Bronchial epithelial cell (primary cell): ENCODE data around the gene WDFY4. TPM values are rescaled to one million over a fixed set of nuclear protein-coding genes. Genes with fewer than 3 reads are reported as not detected.

Experiments used
- DNase-seq: peaks from one replicate; pipeline ENCODE4 v3.0.0-alpha.2; 2010; ENCODE audit warnings: low read depth
- FAIRE-seq: peaks from 2 replicates; lab custom pipeline; 2011; peaks lifted over from hg19 to GRCh38; lab: Jason Lieb, UNC
- H3K27me3 ChIP-seq: 2 replicates; pipeline ENCODE4 v1.5.1; 2011; ENCODE audit warnings: low read length; ENCODE audit not compliant: control insufficient read depth, insufficient read depth
- H3K36me3 ChIP-seq: 2 replicates; pipeline ENCODE4 v1.5.1; 2011; ENCODE audit warnings: low read length; ENCODE audit not compliant: control insufficient read depth, insufficient read depth
- H3K4me3 ChIP-seq: 2 replicates; pipeline ENCODE4 v1.5.1; 2011; ENCODE audit warnings: mild to moderate bottlenecking, low read depth, low read length, control low read depth
- CTCF ChIP-seq: IDR thresholded peaks from 2 replicates; pipeline ENCODE4 v1.5.1; 2011; ENCODE audit warnings: mild to moderate bottlenecking, moderate library complexity, low read length, control low read depth, inconsistent platforms; ENCODE audit not compliant: insufficient read depth, severe bottlenecking
- total RNA-seq: library from RNA; depleted of rRNA; stranded (reverse); fragments of >200 nt; gene quantifications from 2 replicates; pipeline ENCODE4 v1.2.1, GENCODE V29; 2014

WDFY4 gene
- total RNA-seq, 1 donor from 2014 or later = under 0.01 TPM

DNA sequence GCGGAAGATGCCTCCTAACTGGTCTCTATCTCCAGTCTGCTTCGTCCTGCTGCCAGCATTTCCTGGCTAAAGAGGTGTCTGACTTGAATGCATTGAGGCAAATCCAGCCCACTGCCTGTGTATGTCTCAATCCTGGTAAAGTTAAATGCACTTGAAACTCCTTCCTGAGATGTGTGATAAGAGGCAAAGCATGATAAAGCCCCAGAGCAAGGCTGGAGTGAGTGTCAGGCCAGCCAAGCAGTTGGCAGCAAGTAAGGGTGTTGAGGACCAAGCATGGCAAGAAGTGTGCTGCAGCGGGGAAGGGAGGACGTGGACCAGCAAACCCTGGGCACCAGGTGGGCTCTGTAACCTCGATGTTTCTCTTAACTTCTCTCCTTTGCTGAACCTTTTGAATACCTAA is 225.9 kb downstream of the WDFY4 start:
- no peak overlapping the region for H3K4me3 ChIP-seq
- H3K36me3 ChIP-seq = no peaks in the 10 kb centered on the region
- no peak for FAIRE-seq
- no peak for DNase-seq
- TF ChIP-seq CTCF = no peak
- H3K27me3 ChIP-seq = no peaks in the 10 kb centered on the region

GRCh38 chr10:48913674-48914073 is 229.0 kb downstream of the WDFY4 start:
- Histone ChIP-seq H3K27me3 (no peaks in the 10 kb centered on the region), H3K36me3 (no peaks in the 10 kb centered on the region), H3K4me3 (no peak overlapping the region)
- no peak for FAIRE-seq
- DNase-seq = no peak
- TF ChIP-seq CTCF = no peak

- no peak for DNase-seq
- TF ChIP-seq CTCF = no peak
- no peak for FAIRE-seq
- Histone ChIP-seq H3K36me3 (no peaks in the 10 kb centered on the region), H3K4me3 (no peak overlapping the region), H3K27me3 (no peaks in the 10 kb centered on the region)
These were observed 239.1 kb downstream of the WDFY4 start for GRCh38 chr10:48923748-48924147.

DNA sequence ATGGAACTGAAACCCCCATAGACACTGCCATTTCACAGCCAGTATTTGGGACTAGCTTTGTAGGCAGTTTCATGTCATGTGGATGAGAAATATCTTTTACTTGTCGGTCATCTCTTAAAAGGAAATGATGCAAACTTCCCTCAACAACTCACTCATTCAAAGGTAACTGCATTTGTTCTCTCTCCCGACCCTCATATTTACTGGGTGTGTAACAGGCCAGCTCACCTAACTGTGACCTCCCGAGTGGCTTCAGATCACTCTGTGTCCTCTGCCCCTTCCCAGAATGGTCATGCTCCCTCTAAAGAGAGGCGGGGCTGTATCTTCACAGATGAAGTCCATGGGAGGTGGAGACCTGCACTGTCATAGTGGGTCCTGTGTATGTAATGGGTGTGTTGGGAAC is 240.3 kb downstream of the WDFY4 start:
- no peak for TF ChIP-seq CTCF
- no peaks in the 10 kb centered on the region for H3K36me3 ChIP-seq
- FAIRE-seq (no peak), DNase-seq (no peak)
- no peaks in the 10 kb centered on the region for H3K27me3 ChIP-seq
- H3K4me3 ChIP-seq = no peak overlapping the region

DNA sequence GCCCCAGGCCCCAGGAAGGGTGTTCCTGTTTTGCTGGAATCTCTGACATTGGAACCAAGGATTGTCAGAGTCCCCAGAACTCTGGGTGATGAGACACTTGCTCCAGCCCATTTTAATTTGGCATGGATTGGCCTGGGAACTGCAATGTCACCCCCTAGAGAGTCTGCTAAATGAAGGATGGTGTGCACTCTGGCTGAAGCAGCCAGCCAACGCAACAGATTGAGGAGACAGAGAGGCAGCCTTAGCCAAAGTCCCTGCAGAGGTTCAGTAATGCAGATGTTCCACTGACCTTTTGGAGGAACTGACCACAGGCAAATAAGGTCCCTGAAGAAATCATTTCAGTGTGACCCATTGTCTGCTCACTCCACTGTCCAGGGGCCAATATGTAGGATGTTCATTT is 241.6 kb downstream of the WDFY4 start:
- no peak for TF ChIP-seq CTCF
- DNase-seq (no peak), FAIRE-seq (no peak)
- Histone ChIP-seq H3K27me3 (no peaks in the 10 kb centered on the region), H3K36me3 (no peaks in the 10 kb centered on the region), H3K4me3 (no peak overlapping the region)

DNA sequence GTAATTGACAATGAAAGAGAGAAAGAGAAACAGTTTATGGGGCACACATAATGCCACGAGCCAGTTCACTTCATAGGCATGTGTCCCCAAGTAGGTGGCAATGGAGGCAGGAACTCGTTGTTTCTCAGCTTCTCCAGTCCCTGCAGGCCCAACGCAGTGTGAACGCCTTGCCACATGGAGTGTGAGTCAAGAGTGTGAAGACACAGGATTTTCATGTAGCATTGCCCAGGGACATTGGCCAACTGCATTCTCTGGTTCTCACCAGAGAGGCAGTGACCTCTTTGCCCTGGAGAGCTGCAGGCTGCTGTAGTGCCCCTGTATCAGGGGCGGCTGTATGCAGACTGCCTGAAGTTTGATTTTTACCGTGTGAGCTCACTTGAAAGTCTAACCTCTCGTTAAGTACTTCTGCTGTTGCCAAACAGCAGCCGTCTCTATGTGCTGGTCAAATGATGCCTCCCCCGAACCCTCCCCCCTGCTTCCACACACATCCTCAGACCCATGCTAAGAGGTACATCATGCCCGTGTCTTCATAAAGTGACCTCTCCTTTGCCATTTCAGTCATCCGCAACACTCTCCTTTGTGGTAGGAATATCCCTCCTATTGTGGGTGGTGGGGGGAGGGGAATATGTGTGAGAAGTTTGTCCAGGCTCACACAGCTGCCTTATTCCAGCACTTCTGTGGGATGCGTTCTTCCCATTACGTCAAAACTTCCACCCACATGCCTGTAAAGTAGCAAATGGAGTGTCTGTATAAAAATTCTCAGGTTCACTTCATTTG is 242.3 kb downstream of the WDFY4 start:
- TF ChIP-seq CTCF = no peak
- Histone ChIP-seq H3K27me3 (no peaks in the 10 kb centered on the region), H3K4me3 (no peak overlapping the region), H3K36me3 (no peaks in the 10 kb centered on the region)
- FAIRE-seq (no peak), DNase-seq (no peak)
